ES-I3 (cell line): Measurements from ENCODE around the gene SPTBN5.

Experiments
- H3K36me3 ChIP-seq: 2 replicates; pipeline ENCODE4 v1.6.1; 2013; ENCODE audit warnings: mild to moderate bottlenecking, low read length, control low read depth, moderate library complexity; ENCODE audit not compliant: insufficient read depth
- H3K4me1 ChIP-seq: 2 replicates; pipeline ENCODE4 v1.6.1; 2013; ENCODE audit warnings: mild to moderate bottlenecking, control low read depth, low read length; ENCODE audit not compliant: insufficient read depth
- H3K9ac ChIP-seq: 2 replicates; pipeline ENCODE4 v1.6.1; 2013; ENCODE audit warnings: low read depth, mild to moderate bottlenecking, low read length, moderate library complexity
- H3K9me3 ChIP-seq: 2 replicates; pipeline ENCODE4 v1.6.1; 2013; ENCODE audit warnings: mild to moderate bottlenecking, low read length, moderate library complexity; ENCODE audit not compliant: control insufficient read depth, insufficient read depth

Gene SPTBN5

DNA sequence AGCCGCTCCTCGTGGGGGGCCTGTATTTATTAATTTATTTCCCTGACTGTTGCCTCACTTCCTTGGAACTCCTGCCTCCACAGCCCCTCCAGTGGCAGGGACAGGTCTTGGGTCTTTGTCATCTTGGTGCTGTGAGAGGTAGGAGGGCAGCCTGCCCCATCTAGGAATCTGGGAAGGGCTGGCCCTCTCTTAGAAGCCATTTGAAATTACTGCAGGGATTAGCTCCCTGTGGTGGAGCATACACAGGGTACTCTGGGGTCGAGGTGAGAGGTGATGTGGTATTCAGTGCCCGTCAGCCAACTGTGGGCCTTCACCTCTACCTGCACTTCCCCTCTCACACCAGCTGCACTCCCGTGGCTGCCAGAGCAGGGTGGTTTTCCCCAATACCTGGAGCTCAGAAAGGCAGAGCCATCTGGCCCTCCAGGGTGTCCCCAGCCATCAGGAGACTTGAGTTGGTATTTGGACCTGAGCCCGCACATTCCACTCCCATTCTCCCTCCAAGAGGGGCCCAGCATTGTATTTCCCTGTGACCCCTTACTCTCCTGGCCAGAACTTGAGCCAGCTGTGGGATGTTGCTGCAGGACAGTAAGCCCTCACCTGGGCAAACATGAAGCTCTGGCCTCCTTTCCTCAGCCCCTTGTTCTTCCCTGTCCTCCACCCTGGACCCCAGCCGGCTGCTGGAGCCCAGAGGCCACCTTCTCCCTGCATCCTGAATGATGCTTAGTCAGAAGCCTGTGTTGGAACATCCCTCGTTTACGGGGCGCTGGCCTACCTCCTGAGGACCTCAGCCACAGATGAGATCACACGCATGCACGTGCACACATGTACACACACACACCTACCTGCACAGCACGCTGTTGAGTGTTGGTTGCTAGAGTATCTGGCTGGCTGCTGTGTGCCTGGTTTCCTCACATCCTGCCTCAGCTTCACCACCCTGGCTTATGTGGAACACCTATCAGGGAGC is 68.0 kb downstream of the SPTBN5 start:
- no peaks in the 10 kb centered on the region for H3K9me3 ChIP-seq
- peaks cover 6% of the 10 kb centered on the region for H3K4me1 ChIP-seq
- H3K9ac ChIP-seq: no peak overlapping the region
- H3K36me3 ChIP-seq: no peaks in the 10 kb centered on the region

GRCh38 chr15:41825145-41825544 is 68.7 kb downstream of the SPTBN5 start:
- H3K4me1 ChIP-seq: peaks cover 6% of the 10 kb centered on the region
- no peak overlapping the region for H3K9ac ChIP-seq
- no peaks in the 10 kb centered on the region for H3K36me3 ChIP-seq

DNA sequence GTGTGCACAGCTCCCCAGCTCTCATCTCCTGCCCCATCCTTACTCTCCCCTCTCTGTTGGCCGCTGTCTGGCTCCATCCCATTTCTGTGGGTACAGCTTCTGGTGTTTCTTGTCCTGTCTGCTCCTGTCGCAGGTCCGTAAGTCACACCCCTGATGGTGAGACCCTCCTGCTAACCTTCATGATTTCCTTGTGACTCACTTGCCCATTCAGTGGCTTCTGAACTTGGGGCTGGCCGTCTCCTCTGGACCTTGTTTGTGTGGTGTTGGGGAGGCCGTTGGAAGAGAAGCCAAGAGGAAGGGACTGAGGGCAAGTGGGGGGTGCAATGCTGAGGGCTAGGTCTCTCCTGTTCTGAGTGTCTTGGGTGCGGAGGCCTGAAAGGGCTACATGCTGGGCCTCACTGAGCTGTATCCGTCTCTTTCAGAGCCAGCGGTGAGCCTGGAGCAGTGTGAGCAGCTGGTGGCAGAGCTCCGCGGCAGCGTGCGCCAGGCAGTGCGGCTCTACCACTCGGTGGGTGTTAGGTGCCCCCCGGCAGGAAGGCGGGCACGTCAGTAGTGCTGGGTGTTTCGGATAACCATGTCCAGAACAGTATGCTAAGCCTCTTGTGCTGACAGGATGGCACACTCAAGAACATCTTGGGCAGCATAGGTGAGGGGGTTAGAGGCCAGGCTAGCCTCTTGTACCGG is 69.6 kb downstream of the SPTBN5 start:
- Histone ChIP-seq H3K9me3 (no peaks in the 10 kb centered on the region), H3K9ac (no peak overlapping the region), H3K4me1 (peaks cover 6% of the 10 kb centered on the region), H3K36me3 (no peaks in the 10 kb centered on the region)

More at GRCh38 chr15:41825145-41825544, 68.7 kb downstream of the SPTBN5 start:
- no peaks in the 10 kb centered on the region for H3K9me3 ChIP-seq

DNA sequence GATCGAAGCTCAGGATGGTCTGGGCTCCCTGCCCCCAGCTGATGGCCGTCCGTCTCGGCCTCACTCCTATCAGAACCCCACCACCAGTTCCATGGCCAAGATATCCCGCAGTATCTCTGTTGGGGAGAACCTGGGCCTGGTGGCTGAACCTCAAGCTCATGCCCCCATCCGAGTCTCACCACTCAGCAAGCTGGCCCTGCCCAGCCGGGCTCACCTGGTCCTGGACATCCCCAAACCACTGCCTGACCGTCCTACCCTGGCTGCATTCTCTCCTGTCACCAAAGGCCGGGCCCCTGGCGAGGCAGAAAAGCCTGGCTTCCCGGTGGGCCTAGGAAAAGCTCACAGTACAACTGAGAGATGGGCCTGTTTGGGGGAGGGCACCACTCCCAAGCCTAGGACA is 70.4 kb downstream of the SPTBN5 start:
- no peaks in the 10 kb centered on the region; the same call in 1 of the 2 replicates for H3K4me1 ChIP-seq
- H3K9ac ChIP-seq: no peak overlapping the region
- H3K9me3 ChIP-seq: no peaks in the 10 kb centered on the region
- H3K36me3 ChIP-seq: no peaks in the 10 kb centered on the region; the same call in 1 of the 2 replicates

GRCh38 chr15:41822957-41823356 is 70.9 kb downstream of the SPTBN5 start:
- Histone ChIP-seq H3K36me3 (no peaks in the 10 kb centered on the region; the same call in 1 of the 2 replicates), H3K9me3 (no peaks in the 10 kb centered on the region), H3K4me1 (no peaks in the 10 kb centered on the region; the same call in 1 of the 2 replicates), H3K9ac (no peak overlapping the region)

GRCh38 chr15:41822471-41822870 is 71.4 kb downstream of the SPTBN5 start:
- Histone ChIP-seq H3K36me3 (no peaks in the 10 kb centered on the region; the same call in 1 of the 2 replicates), H3K9me3 (no peaks in the 10 kb centered on the region), H3K9ac (no peak overlapping the region), H3K4me1 (no peaks in the 10 kb centered on the region; the same call in 1 of the 2 replicates)

DNA sequence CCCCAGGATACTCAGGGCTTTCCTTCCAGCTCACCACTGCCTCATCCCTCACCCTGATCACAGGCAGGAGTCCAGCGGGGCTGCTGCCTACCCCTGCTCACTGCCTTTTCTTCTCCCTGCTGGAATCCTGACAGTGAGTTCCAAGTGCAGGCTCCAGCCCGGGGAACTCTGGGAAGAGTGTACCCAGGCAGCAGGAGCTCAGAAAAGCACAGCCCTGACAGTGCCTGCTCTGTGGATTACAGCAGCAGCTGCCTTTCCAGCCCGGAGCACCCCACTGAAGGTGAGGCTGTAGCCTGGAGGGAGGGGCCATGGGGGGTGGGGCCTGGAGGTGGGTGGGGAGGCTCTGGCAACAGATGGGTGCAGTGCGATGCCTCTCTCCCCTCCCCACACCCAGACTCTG is 72.0 kb downstream of the SPTBN5 start:
- Histone ChIP-seq H3K36me3 (no peaks in the 10 kb centered on the region; the same call in 1 of the 2 replicates), H3K4me1 (no peaks in the 10 kb centered on the region; the same call in 1 of the 2 replicates), H3K9me3 (no peaks in the 10 kb centered on the region), H3K9ac (no peak overlapping the region)

DNA sequence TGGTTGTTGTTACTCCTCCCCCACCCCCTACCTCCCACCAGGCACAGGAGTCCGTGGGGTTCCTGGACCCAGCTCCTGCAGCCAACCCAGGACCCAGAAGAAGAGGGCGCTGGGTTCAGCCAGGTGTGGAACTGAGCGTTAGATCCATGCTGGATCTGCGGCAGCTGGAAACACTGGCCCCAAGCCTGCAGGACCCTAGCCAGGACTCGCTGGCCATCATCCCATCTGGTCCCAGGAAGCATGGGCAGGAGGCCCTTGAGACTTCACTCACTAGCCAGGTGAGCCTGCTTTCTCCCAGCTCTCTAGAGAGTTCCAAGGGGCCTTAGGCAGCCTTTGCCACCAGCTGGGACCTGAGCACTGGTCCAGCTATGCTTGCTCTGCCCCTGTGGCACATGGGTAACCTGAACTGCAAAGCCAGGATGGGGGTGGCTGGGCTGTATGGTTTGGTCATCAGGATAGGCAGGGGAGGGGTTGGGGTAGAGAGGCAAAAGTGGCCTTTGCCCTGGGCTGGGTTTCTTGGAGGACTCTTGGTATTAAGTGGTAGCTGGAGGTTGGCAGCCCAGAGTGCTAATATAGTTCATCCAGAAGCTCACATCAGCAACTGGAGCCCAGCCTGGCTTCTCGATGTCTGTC is 72.9 kb downstream of the SPTBN5 start:
- no peaks in the 10 kb centered on the region; the same call in 1 of the 2 replicates for H3K36me3 ChIP-seq

DNA sequence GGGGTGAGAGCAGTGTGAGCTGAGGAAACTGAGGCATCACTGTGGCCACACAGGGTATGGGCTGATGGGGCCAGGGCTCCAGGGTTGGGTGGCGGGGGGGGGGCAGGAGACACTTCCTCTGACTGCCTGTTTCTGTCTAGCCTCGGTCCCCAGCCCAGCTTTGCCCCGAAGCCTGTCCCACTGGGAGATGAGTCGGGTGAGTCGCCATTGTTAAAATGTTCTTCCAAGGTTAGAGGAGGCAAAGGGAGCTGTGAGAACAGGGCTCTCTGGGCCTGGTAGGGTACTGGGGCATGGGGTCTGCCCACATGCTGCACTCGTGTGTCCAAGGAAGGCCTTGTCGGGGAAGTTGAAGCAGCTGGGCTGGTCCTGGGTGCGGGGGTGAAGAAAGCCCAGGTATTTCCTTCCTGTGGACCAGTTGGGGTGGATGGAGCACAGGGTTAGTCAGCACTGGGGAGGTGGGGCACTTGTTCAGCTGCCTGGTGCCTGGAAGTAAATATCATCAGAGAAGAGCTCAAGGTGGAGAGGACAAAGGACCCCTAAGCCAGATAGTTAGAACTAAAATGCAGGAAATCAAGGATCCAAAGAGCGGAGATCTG is 74.3 kb downstream of the SPTBN5 start:
- no peaks in the 10 kb centered on the region for H3K9me3 ChIP-seq
- no peaks in the 10 kb centered on the region for H3K4me1 ChIP-seq
- no peak overlapping the region for H3K9ac ChIP-seq
- H3K36me3 ChIP-seq: no peaks in the 10 kb centered on the region; the same call in 1 of the 2 replicates

More for the DNA sequence above, 72.9 kb downstream of the SPTBN5 start:
- no peaks in the 10 kb centered on the region for H3K9me3 ChIP-seq
- no peaks in the 10 kb centered on the region; the same call in 1 of the 2 replicates for H3K4me1 ChIP-seq
- no peak overlapping the region for H3K9ac ChIP-seq

DNA sequence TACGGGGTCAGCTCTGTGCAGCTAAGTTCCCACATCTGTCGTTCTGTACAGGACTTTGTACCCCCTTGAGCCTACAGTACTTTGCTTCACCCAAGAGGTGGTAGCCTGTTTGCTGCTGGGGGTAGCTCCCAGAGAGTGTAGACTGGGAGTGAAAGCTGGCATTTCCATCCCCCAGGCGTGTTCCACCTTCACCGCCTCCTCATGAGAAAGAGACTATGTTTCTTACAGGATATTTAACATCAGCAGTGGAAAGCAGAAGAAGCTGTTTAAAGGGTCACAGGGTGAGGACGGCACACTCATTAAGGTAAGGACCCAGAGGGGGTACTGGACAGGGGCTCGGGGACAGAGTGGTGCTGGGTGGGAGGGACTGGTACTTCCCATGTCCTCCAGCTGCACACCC is 76.1 kb downstream of the SPTBN5 start:
- no peaks in the 10 kb centered on the region for H3K9me3 ChIP-seq
- H3K9ac ChIP-seq: no peak overlapping the region
- H3K36me3 ChIP-seq: no peaks in the 10 kb centered on the region; the same call in 1 of the 2 replicates
- no peaks in the 10 kb centered on the region for H3K4me1 ChIP-seq

DNA sequence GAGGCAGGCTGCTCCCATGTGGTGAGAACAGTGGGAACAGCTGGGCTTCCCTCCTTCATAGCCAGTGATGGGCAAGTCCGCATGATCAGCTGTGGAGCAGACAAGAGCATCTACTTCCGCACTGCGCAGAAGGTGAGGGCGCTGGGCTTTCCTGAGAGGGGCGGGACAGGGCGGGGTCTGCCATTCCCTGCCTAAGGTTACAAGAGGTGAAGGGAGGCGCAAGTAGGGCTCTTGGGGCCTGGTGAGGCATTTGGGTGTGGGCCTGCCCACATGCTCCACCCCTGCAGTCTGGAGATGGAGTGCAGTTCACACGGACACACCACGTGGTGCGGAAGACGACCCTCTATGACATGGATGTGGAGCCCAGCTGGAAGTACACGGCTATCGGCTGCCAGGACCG is 76.5 kb downstream of the SPTBN5 start:
- Histone ChIP-seq H3K9me3 (no peaks in the 10 kb centered on the region), H3K9ac (no peak overlapping the region), H3K4me1 (no peaks in the 10 kb centered on the region), H3K36me3 (no peaks in the 10 kb centered on the region; the same call in 1 of the 2 replicates)

DNA sequence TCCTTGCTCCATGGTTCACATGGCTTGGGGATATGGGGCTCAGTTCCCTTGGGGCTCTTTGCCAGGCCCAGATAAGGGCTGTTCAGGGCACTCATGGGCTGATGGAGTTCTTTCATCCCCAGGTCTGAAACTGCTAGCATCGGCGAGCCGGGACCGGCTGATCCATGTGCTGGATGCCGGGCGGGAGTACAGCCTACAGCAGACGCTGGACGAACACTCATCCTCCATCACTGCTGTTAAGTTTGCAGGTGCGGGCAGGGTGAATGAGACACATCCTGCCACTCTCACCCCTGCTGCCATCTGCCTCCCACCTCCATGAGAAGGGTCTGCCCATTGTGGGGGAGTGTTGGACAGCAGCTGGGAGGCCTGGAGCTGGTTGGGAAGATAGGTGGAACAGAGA is 77.1 kb downstream of the SPTBN5 start:
- Histone ChIP-seq H3K9ac (no peak overlapping the region), H3K36me3 (no peaks in the 10 kb centered on the region; the same call in 1 of the 2 replicates), H3K9me3 (no peaks in the 10 kb centered on the region), H3K4me1 (no peaks in the 10 kb centered on the region)

GRCh38 chr15:41814534-41814933 is 79.3 kb downstream of the SPTBN5 start:
- no peaks in the 10 kb centered on the region; the same call in 1 of the 2 replicates for H3K36me3 ChIP-seq
- H3K4me1 ChIP-seq: peaks cover 7% of the 10 kb centered on the region
- no peaks in the 10 kb centered on the region for H3K9me3 ChIP-seq
- H3K9ac ChIP-seq: no peak overlapping the region

DNA sequence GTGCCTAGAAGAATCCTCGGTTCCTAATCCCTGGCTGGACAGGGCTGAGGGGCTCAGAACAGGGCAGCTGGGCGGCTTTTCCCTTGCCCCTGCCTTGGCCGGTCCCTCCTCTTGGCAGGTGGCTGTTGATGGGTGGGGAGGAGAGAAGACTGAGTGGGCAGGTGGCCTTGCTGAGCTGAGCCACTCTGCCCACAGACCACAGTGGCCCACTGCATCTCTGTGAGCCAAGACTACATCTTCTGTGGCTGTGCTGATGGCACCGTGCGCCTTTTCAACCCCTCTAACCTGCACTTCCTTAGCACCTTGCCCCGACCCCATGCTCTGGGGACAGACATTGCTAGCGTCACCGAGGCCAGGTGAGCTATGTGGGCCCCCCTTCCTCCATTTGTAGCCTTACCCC is 80.4 kb downstream of the SPTBN5 start:
- peaks cover 12% of the 10 kb centered on the region for H3K4me1 ChIP-seq
- H3K36me3 ChIP-seq: no peaks in the 10 kb centered on the region; the same call in 1 of the 2 replicates
- no peak overlapping the region for H3K9ac ChIP-seq
- H3K9me3 ChIP-seq: no peaks in the 10 kb centered on the region
